GM20000 (cell line): ENCODE results near the gene SYTL3.

ENCODE experiments used
- DNase-seq: peaks from one replicate; pipeline ENCODE4 v3.0.0; 2012; ENCODE audit warnings: low spot score
- CTCF ChIP-seq: IDR thresholded peaks from 2 replicates; pipeline ENCODE4 v1.5.1; 2012; ENCODE audit warnings: mild to moderate bottlenecking, control low read depth; ENCODE audit errors: extremely low read depth, missing control alignments

The SYTL3 gene

DNA sequence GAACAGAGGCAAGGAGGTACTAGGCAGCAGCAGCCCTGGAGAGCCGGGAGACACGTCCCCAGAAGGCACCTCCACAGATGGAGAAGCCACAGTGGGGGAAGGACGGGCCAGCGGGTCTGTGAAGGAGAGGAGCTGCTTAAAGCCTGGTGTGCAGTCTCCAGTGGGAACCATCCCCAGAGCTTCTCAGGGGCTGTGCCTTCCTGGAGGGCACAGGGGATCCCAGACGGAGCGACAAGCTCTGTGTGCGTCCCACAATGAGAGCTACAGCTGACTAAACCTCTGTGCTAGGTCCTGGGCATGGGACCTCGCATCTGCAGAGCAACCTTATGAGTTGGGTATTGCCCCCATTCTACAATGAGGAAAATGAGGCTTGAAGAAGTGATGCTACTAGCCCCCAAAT, 118.6 kb downstream of the SYTL3 start:
- no peak for TF ChIP-seq CTCF

GRCh38 chr6:158769234-158769770, 119.4 kb downstream of the SYTL3 start:
- no peak for DNase-seq
- TF ChIP-seq CTCF = no peak

More for the DNA sequence above, 118.6 kb downstream of the SYTL3 start:
- DNase-seq = no peak

DNA sequence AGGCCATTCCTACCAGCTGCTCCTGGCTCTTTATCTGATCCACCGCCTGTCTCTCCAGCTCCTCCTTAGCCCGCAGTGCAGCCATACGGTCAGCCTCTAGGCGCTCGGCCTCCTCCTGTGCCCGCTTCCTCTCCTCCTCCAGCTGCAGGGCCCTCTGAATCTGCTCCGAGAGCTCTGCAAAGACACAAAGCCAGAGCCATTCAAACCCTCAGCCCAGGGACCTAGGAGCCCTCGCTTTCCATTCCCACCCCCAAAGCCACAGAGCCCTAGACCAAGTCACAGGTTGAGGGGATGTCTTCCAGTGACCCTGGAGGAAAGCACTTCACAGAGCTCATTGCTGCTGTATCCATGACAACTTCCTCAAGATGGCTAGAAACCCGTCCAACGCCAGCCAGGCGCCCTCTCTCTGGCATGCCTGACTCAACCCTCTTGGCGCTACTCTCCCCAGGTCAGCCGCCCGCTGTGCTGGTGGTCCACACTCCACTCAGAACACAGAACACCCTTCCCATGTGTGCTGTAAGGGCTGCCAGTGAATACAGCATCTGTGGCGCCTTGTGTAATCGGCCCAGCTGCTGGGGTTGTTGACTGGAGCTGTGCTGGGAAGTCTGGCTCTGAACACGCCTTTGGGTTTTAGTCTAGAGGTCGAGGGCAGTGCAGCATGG, 120.0 kb downstream of the SYTL3 start:
- no peak for TF ChIP-seq CTCF
- DNase-seq = no peak

GRCh38 chr6:158770533-158771330, 120.9 kb downstream of the SYTL3 start:
- no peak for TF ChIP-seq CTCF
- no peak for DNase-seq

GRCh38 chr6:158771399-158772152, 121.7 kb downstream of the SYTL3 start:
- no peak for TF ChIP-seq CTCF
- no peak for DNase-seq

- no peak for TF ChIP-seq CTCF
Measured at GRCh38 chr6:158772172-158772571, 122.3 kb downstream of the SYTL3 start.

DNA sequence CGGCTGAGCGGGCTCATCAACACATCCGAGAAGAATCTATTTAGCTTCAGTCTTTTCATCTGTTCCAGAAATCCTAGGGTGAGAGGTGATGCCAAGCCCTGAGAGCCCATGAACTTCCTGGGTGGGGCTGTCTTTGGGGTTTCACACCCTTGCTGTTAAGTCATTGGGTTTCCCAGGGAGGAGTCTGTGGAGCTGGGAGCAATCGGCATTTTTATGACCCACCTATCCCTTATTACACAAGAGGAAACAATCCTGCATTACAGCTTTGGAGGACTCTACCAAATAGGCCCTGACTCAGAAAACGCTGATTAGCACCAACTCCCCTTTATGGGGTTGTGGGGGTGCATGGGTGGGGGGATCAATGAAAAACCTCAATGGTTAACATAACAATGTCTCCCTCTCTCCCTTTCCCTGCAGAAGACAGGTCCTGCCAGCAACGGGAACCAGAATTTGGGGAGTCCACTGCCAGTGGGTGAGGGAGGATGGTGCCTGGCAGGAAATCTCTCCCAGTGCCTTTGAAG, 123.1 kb downstream of the SYTL3 start:
- no peak for TF ChIP-seq CTCF
- no peak for DNase-seq

More at GRCh38 chr6:158772172-158772571, 122.3 kb downstream of the SYTL3 start:
- DNase-seq = no peak
